SK-N-SH treated with all-trans-retinoic acid at 6 μM for 48 hours (cell line): ENCODE measurements around the gene PSME2.
"Not testable (repeated sequence)": the region's sequence is repeated elsewhere in the genome, so short reads cannot be mapped to it uniquely, and the experiment has no call there.

Experiments used
- ATAC-seq: fragments of 200-7000 bp; cut with Tn5 transposase; 3 replicates; pipeline ENCODE4 v1.9.1; 2020; ENCODE audit warnings: mild to moderate bottlenecking, moderate library complexity
- ARNTL ChIP-seq: fragments of 450-650 bp; formaldehyde crosslinking; IDR thresholded peaks from 2 replicates; pipeline ENCODE4 v1.5.0; 2020; ENCODE audit warnings: low read depth, mild to moderate bottlenecking, moderate library complexity, borderline replicate concordance
- BACH2 ChIP-seq: fragments of 250-450 bp; sonication (Bioruptor Pico); IDR thresholded peaks from 2 replicates; pipeline ENCODE4 v1.9.0; 2021; ENCODE audit warnings: mild to moderate bottlenecking, borderline replicate concordance
- CREB5 ChIP-seq: fragments of 250-450 bp; sonication (Bioruptor Pico); IDR thresholded peaks from 2 replicates; pipeline ENCODE4 v1.5.1; 2020; ENCODE audit warnings: low read depth, mild to moderate bottlenecking, moderate library complexity
- CSDC2 ChIP-seq: fragments of 250-450 bp; sonication (Bioruptor Pico); IDR thresholded peaks from 2 replicates; pipeline ENCODE4 v1.5.0; 2020; ENCODE audit warnings: mild to moderate bottlenecking, moderate library complexity
- CSRNP3 ChIP-seq: fragments of 250-450 bp; sonication (Bioruptor Pico); IDR thresholded peaks from 2 replicates; pipeline ENCODE4 v1.5.1; 2021; ENCODE audit warnings: mild to moderate bottlenecking, moderate library complexity
- ESRRG ChIP-seq: fragments of 250-450 bp; sonication (Bioruptor Pico); IDR thresholded peaks from 2 replicates; pipeline ENCODE4 v1.6.1; 2021; ENCODE audit warnings: mild to moderate bottlenecking
- GLIS3 ChIP-seq: fragments of 250-450 bp; sonication (Bioruptor Pico); IDR thresholded peaks from 2 replicates; pipeline ENCODE4 v1.5.0; 2020; ENCODE audit warnings: mild to moderate bottlenecking, moderate library complexity
- ISL1 ChIP-seq: fragments of 250-450 bp; sonication (Bioruptor Pico); IDR thresholded peaks from 2 replicates; pipeline ENCODE4 v2.1.2; 2022; ENCODE audit warnings: mild to moderate bottlenecking, moderate library complexity
- OSR1 ChIP-seq: fragments of 250-450 bp; sonication (Bioruptor Pico); IDR thresholded peaks from 2 replicates; pipeline ENCODE4 v1.8.0; 2022; ENCODE audit warnings: moderate library complexity, mild to moderate bottlenecking, inconsistent platforms
- PPARA ChIP-seq: fragments of 250-450 bp; sonication (Bioruptor Pico); IDR thresholded peaks from 2 replicates; pipeline ENCODE4 v1.5.0; 2020; ENCODE audit warnings: mild to moderate bottlenecking, borderline replicate concordance
- RARB ChIP-seq: fragments of 250-450 bp; sonication (Bioruptor Pico); IDR thresholded peaks from 2 replicates; pipeline ENCODE4 v1.8.0; 2021; ENCODE audit warnings: mild to moderate bottlenecking, moderate library complexity
- SNAI2 ChIP-seq: fragments of 250-450 bp; sonication (Bioruptor Pico); IDR thresholded peaks from 2 replicates; pipeline ENCODE4 v1.5.0; 2020; ENCODE audit warnings: mild to moderate bottlenecking, moderate library complexity
- TCF4 ChIP-seq: fragments of 250-450 bp; sonication (Bioruptor Pico); IDR thresholded peaks from 2 replicates; pipeline ENCODE4 v1.8.0; 2021; ENCODE audit warnings: mild to moderate bottlenecking, moderate library complexity, borderline replicate concordance
- TOX ChIP-seq: fragments of 250-450 bp; sonication (Bioruptor Pico); IDR thresholded peaks from 2 replicates; pipeline ENCODE4 v1.8.0; 2021; ENCODE audit warnings: mild to moderate bottlenecking, moderate library complexity, borderline replicate concordance
- ZC3H10 ChIP-seq: fragments of 250-450 bp; sonication (Bioruptor Pico); IDR thresholded peaks from 2 replicates; pipeline ENCODE4 v1.5.1; 2021; ENCODE audit warnings: mild to moderate bottlenecking, moderate library complexity
- ZFP30 ChIP-seq: fragments of 450-650 bp; formaldehyde crosslinking; IDR thresholded peaks from 2 replicates; pipeline ENCODE4 v1.5.0; 2022; ENCODE audit warnings: mild to moderate bottlenecking, moderate library complexity
- ZNF565 ChIP-seq: fragments of 450-650 bp; formaldehyde crosslinking; conservative IDR thresholded peaks from 2 replicates; pipeline ENCODE4 v1.5.0; 2020; ENCODE audit warnings: low read depth, mild to moderate bottlenecking, moderate library complexity
- ZNF70 ChIP-seq: fragments of 450-650 bp; formaldehyde crosslinking; IDR thresholded peaks from 2 replicates; pipeline ENCODE4 v1.5.0; 2020; ENCODE audit warnings: mild to moderate bottlenecking, moderate library complexity
- ZNF8 ChIP-seq: fragments of 450-650 bp; formaldehyde crosslinking; IDR thresholded peaks from 2 replicates; pipeline ENCODE4 v1.5.0; 2020; ENCODE audit warnings: mild to moderate bottlenecking, moderate library complexity
- TF ChIP-seq, protein P1 (sequence below): fragments of 250-450 bp; sonication (Bioruptor Pico); IDR thresholded peaks from 2 replicates; pipeline ENCODE4 v1.8.0; 2020; ENCODE audit warnings: mild to moderate bottlenecking, moderate library complexity, borderline replicate concordance
- TF ChIP-seq, protein P2 (sequence below): fragments of 250-450 bp; sonication (Bioruptor Pico); IDR thresholded peaks from 2 replicates; pipeline ENCODE4 v1.8.0; 2021; ENCODE audit warnings: low read depth, mild to moderate bottlenecking, moderate library complexity, borderline replicate concordance

PSME2 gene

GRCh38 chr14:24106672-24107271 lies 39.6 kb downstream of the PSME2 start:
- ATAC-seq = no peak

DNA sequence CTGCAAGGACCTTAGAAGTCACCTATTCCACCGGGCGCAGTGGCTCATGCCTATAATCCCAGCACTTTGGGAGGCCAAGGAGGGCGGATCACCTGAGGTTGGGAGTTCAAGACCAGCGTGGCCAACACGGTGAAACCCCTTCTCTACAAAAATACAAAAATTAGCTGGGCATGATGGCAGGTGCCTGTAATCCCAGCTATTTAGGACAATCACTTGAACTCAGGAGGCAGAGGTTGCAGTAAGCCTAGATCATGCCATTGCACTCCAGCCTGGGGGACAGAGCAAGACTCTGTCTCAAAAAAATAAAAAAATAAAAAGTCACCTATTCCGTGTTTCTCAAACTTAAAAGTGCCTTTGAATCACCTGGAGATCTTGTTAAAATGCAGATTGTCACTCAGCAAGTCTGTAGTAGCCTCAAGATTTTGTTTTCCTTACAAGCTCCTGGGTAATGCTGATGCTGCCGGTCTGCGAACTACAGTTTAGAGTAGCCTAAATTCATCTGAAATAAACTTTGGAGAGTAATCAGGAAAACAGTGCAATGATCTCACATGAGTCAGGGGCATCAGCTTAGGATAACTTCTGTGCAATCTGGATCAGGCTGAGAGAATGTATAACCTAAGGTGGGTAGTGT lies 40.7 kb downstream of the PSME2 start:
- not testable (repeated sequence) for ATAC-seq

More at GRCh38 chr14:24106672-24107271, 39.6 kb downstream of the PSME2 start:
- TF ChIP-seq ZNF8 (CRISPR knock-in tag) (no peak), ARNTL (no peak), RARB (CRISPR knock-in tag) (no peak), TOX (CRISPR knock-in tag) (no peak), ZNF70 (CRISPR knock-in tag) (no peak), ISL1 (CRISPR knock-in tag) (no peak), CSRNP3 (CRISPR knock-in tag) (no peak), BACH2 (CRISPR knock-in tag) (no peak), SNAI2 (CRISPR knock-in tag) (no peak)

DNA sequence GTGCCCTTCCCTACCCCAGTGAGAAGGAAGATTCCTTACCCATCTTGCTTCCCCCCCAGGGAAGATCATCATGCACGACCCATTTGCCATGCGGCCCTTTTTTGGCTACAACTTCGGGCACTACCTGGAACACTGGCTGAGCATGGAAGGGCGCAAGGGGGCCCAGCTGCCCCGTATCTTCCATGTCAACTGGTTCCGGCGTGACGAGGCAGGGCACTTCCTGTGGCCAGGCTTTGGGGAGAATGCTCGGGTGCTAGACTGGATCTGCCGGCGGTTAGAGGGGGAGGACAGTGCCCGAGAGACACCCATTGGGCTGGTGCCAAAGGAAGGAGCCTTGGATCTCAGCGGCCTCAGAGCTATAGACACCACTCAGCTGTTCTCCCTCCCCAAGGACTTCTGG lies 43.0 kb downstream of the PSME2 start:
- no peak for ATAC-seq
- TF ChIP-seq RARB (CRISPR knock-in tag) (no peak), CSDC2 (CRISPR knock-in tag) (no peak), ZNF565 (CRISPR knock-in tag) (no peak), CREB5 (CRISPR knock-in tag) (no peak), PPARA (CRISPR knock-in tag) (no peak), CSRNP3 (CRISPR knock-in tag) (no peak), ISL1 (CRISPR knock-in tag) (no peak), ZFP30 (no peak), TCF4 (CRISPR knock-in tag) (no peak), SNAI2 (CRISPR knock-in tag) (no peak), GLIS3 (CRISPR knock-in tag) (no peak)
- TF ChIP-seq, protein P1, sequence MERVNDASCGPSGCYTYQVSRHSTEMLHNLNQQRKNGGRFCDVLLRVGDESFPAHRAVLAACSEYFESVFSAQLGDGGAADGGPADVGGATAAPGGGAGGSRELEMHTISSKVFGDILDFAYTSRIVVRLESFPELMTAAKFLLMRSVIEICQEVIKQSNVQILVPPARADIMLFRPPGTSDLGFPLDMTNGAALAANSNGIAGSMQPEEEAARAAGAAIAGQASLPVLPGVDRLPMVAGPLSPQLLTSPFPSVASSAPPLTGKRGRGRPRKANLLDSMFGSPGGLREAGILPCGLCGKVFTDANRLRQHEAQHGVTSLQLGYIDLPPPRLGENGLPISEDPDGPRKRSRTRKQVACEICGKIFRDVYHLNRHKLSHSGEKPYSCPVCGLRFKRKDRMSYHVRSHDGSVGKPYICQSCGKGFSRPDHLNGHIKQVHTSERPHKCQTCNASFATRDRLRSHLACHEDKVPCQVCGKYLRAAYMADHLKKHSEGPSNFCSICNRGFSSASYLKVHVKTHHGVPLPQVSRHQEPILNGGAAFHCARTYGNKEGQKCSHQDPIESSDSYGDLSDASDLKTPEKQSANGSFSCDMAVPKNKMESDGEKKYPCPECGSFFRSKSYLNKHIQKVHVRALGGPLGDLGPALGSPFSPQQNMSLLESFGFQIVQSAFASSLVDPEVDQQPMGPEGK (CRISPR knock-in tag) = no peak
- TF ChIP-seq, all 23 proteins: peak for 0

DNA sequence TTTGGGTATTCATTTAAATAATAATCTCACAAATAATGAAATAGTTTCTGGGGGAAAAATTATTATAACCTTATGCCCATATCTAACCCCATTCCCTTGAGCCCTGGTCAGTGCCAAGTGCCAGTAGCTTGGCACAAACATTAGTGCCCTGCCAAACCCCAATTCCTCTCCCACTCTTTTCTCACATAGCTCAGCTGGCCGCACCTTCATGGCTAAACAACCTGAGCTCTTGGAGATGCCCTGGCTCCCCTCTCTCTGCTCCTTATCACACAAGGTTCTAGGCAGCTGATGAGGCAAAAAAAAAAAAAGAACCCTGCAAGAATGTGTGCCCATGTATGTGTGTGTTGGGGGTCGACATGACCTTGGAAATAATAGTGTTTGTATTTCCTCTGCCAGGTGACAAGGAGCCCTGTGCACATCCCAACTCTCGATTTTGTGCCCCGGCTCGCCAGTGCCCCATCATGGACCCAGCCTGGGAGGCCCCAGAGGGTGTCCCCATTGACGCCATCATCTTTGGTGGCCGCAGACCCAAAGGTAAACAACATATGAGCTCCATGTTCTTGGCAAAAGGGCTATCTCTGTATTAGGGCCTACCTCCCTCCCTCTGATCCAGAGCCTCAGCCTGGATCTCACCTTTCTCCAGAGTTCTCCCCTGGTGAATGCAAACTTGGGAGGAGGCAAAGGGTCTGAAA lies 43.9 kb downstream of the PSME2 start:
- TF ChIP-seq OSR1 = no peak
- TF ChIP-seq ARNTL = no peak
- no peak for TF ChIP-seq RARB (CRISPR knock-in tag)
- no peak for TF ChIP-seq CSRNP3 (CRISPR knock-in tag)
- TF ChIP-seq ESRRG (CRISPR knock-in tag) = no peak
- no peak for TF ChIP-seq TOX (CRISPR knock-in tag)
- TF ChIP-seq GLIS3 (CRISPR knock-in tag) = no peak
- no peak for TF ChIP-seq ZC3H10 (CRISPR knock-in tag)
- TF ChIP-seq SNAI2 (CRISPR knock-in tag) = no peak
- TF ChIP-seq ZNF565 (CRISPR knock-in tag) = no peak
- TF ChIP-seq, protein P2, sequence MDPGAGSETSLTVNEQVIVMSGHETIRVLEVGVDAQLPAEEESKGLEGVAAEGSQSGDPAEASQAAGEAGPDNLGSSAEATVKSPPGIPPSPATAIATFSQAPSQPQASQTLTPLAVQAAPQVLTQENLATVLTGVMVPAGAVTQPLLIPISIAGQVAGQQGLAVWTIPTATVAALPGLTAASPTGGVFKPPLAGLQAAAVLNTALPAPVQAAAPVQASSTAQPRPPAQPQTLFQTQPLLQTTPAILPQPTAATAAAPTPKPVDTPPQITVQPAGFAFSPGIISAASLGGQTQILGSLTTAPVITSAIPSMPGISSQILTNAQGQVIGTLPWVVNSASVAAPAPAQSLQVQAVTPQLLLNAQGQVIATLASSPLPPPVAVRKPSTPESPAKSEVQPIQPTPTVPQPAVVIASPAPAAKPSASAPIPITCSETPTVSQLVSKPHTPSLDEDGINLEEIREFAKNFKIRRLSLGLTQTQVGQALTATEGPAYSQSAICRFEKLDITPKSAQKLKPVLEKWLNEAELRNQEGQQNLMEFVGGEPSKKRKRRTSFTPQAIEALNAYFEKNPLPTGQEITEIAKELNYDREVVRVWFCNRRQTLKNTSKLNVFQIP (CRISPR knock-in tag) = no peak
- no peak for TF ChIP-seq CREB5 (CRISPR knock-in tag)
- TF ChIP-seq ZFP30 = no peak
- no peak for ATAC-seq
